OCI-LY1 (cell line): ENCODE data around the gene CRISPLD2.

Source experiments
- EZH2 ChIP-seq: fragments of 200-600 bp; sonication (generic), shearing (Covaris generic); IDR thresholded peaks from 2 replicates; pipeline ENCODE4 v1.8.0; 2017; ENCODE audit warnings: borderline replicate concordance, mixed run types, mild to moderate bottlenecking, antibody characterized with exemption, low read length, moderate library complexity, mixed read lengths
- TF ChIP-seq, protein P1 (sequence below): fragments of 200-600 bp; sonication (generic), shearing (Covaris generic); IDR thresholded peaks from 2 replicates; pipeline ENCODE4 v1.5.1; 2017; ENCODE audit warnings: mild to moderate bottlenecking, antibody characterized with exemption, low read length, moderate library complexity, mixed read lengths

DNA sequence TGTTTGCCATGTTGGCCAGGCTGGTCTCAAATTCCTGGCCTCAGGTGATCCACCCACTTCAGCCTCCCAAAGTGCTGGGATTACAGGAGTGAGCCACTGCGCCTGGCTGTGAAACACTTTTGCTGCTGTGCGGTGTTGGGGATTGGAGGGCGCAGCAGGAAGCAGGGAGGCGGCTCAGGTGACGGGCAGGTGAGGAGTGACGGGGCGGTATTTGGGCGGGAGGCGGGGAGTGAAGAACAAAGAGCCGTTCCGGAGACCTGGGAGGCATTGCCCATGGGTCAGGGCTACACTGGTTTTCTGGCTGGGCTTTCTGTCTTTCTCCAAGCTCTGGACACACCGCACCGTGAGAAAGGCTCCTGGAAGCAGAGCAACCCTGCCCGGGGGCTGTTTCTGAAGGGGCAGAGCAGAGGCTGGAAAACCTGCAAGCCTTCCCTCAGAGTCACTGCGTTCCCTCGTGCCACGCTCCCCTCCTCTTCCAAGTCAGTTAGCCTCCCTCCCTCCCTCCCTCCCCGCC is 22.1 kb downstream of the CRISPLD2 start:
- TF ChIP-seq, protein P1, sequence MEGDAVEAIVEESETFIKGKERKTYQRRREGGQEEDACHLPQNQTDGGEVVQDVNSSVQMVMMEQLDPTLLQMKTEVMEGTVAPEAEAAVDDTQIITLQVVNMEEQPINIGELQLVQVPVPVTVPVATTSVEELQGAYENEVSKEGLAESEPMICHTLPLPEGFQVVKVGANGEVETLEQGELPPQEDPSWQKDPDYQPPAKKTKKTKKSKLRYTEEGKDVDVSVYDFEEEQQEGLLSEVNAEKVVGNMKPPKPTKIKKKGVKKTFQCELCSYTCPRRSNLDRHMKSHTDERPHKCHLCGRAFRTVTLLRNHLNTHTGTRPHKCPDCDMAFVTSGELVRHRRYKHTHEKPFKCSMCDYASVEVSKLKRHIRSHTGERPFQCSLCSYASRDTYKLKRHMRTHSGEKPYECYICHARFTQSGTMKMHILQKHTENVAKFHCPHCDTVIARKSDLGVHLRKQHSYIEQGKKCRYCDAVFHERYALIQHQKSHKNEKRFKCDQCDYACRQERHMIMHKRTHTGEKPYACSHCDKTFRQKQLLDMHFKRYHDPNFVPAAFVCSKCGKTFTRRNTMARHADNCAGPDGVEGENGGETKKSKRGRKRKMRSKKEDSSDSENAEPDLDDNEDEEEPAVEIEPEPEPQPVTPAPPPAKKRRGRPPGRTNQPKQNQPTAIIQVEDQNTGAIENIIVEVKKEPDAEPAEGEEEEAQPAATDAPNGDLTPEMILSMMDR = no peak
- TF ChIP-seq EZH2 = no peak
